Mucosa of descending colon (tissue), 3 donors: ENCODE results near the gene XG. TPM values are rescaled to one million over a fixed set of nuclear protein-coding genes. Genes with fewer than 3 reads are reported as not detected.

Experiments
- ATAC-seq: fragments of 200-7000 bp; cut with Tn5 transposase; one replicate; pipeline ENCODE4 v1.9.1; 2020; ENCODE audit warnings: mild to moderate bottlenecking, moderate library complexity
- DNase-seq, 3 donors: peaks; one replicate each; pipeline ENCODE4 v3.0.0-alpha.2; 2020
- H3K36me3 ChIP-seq: fragments of 200-600 bp; one replicate; pipeline ENCODE4 v1.8.0; 2021; ENCODE audit warnings: low read depth, mild to moderate bottlenecking
- H3K4me1 ChIP-seq: fragments of 200-600 bp; one replicate; pipeline ENCODE4 v1.8.0; 2021; ENCODE audit warnings: low read depth, mild to moderate bottlenecking
- H3K4me3 ChIP-seq: fragments of 200-600 bp; one replicate; pipeline ENCODE4 v1.8.0; 2021; ENCODE audit warnings: mild to moderate bottlenecking
- H3K9me3 ChIP-seq: fragments of 200-600 bp; one replicate; pipeline ENCODE4 v1.8.0; 2021; ENCODE audit warnings: mild to moderate bottlenecking
- intact Hi-C, 2 donors: fragments of 100-400 bp; cut with DNase I in 1 of 2; cut with micrococcal nuclease in 1 of 2; formaldehyde crosslinking; loops; one replicate each; pipeline versions ENCODE4 v1.11.0 to v1.11.1; 2022; cut with DNase I, micrococcal nuclease
- total RNA-seq, 3 donors: library from RNA; stranded (reverse); fragmentation: NEBNext Ultra II Directional in 2 of 3; extraction: Animal tissue kit (Norgen Biotek cat#: 25700) in 2 of 3; gene quantifications; one replicate each; pipeline versions ENCODE4 v1.2.1 to v1.2.4, GENCODE V29; 2021 to 2023
- TF ChIP-seq, protein P1 (sequence below): fragments of 200-600 bp; IDR thresholded peaks from one replicate; pipeline ENCODE4 v1.8.0; 2022; ENCODE audit warnings: antibody characterized with exemption, mild to moderate bottlenecking
- donor health status: DM: no; HTN: no; CAD: no; lungs with moderate emphysema.
- donor health status: DM: no; HTN: no; CAD: no.
- donor health status: DM: no; HTN: yes; CAD: no.

XG gene
- total RNA-seq, 3 donors from 2014 or later, result 2.6 TPM; not detected in 2

GRCh38 chrX:2714551-2714950 lies 37.3 kb upstream of the XG start:
- peaks cover 10% of the 10 kb centered on the region for H3K4me1 ChIP-seq
- no peak for DNase-seq
- no peaks in the 10 kb centered on the region for H3K9me3 ChIP-seq
- intact Hi-C loops, result no loop called here
- H3K4me3 ChIP-seq, result no peak overlapping the region
- TF ChIP-seq, protein P1, sequence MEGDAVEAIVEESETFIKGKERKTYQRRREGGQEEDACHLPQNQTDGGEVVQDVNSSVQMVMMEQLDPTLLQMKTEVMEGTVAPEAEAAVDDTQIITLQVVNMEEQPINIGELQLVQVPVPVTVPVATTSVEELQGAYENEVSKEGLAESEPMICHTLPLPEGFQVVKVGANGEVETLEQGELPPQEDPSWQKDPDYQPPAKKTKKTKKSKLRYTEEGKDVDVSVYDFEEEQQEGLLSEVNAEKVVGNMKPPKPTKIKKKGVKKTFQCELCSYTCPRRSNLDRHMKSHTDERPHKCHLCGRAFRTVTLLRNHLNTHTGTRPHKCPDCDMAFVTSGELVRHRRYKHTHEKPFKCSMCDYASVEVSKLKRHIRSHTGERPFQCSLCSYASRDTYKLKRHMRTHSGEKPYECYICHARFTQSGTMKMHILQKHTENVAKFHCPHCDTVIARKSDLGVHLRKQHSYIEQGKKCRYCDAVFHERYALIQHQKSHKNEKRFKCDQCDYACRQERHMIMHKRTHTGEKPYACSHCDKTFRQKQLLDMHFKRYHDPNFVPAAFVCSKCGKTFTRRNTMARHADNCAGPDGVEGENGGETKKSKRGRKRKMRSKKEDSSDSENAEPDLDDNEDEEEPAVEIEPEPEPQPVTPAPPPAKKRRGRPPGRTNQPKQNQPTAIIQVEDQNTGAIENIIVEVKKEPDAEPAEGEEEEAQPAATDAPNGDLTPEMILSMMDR, result no peak
- no peak for ATAC-seq
- H3K36me3 ChIP-seq, result peaks cover 7% of the 10 kb centered on the region

- ATAC-seq, result no peak
- Histone ChIP-seq H3K4me3 (no peak overlapping the region), H3K9me3 (no peaks in the 10 kb centered on the region), H3K36me3 (peaks cover 7% of the 10 kb centered on the region), H3K4me1 (peaks cover 5% of the 10 kb centered on the region)
- intact Hi-C loops, result no loop called here
- DNase-seq, result no peak
- TF ChIP-seq, protein P1, result no peak
Observed at GRCh38 chrX:2715066-2715600, 36.7 kb upstream of the XG start.

- H3K9me3 ChIP-seq, result no peaks in the 10 kb centered on the region
- TF ChIP-seq, protein P1, result no peak
- H3K4me3 ChIP-seq, result no peak overlapping the region
- H3K4me1 ChIP-seq, result no peaks in the 10 kb centered on the region
- ATAC-seq (no peak), DNase-seq (no peak)
- intact Hi-C loops, result no loop called here
- peaks cover 5% of the 10 kb centered on the region for H3K36me3 ChIP-seq
Observed at GRCh38 chrX:2717312-2717711, 34.5 kb upstream of the XG start.

GRCh38 chrX:2718821-2719220 lies 33.0 kb upstream of the XG start:
- intact Hi-C loops, result no loop called here
- TF ChIP-seq, protein P1, result no peak
- peaks cover 4% of the 10 kb centered on the region for H3K36me3 ChIP-seq
- no peak overlapping the region for H3K4me3 ChIP-seq
- H3K4me1 ChIP-seq, result no peaks in the 10 kb centered on the region
- ATAC-seq, result no peak
- H3K9me3 ChIP-seq, result no peaks in the 10 kb centered on the region
- DNase-seq, result no peak

- intact Hi-C loops, result no loop called here
- TF ChIP-seq, protein P1, result no peak
- H3K9me3 ChIP-seq, result no peaks in the 10 kb centered on the region
Observed at GRCh38 chrX:2719774-2720447, 31.9 kb upstream of the XG start.

More at GRCh38 chrX:2719774-2720447, 31.9 kb upstream of the XG start:
- Histone ChIP-seq H3K4me3 (no peak overlapping the region), H3K36me3 (peaks cover 4% of the 10 kb centered on the region), H3K4me1 (no peaks in the 10 kb centered on the region)
- ATAC-seq (no peak), DNase-seq (no peak)
